Measurements from ENCODE around the gene ARMC5. TPM values are rescaled to one million over a fixed set of nuclear protein-coding genes. Genes with fewer than 3 reads are reported as not detected.

Gene ARMC5
- total RNA-seq, 4 donors from 2014 or later, result 2.5 to 7.7 (median 4.4) TPM

- no peak for TF ChIP-seq CTCF (IDR thresholded peaks at IDR 0.05; ENCODE audit: low read depth)
Measured at GRCh38 chr16:31485571-31485970, 26.3 kb downstream of the ARMC5 start.

GRCh38 chr16:31486045-31486444 lies 26.7 kb downstream of the ARMC5 start:
- TF ChIP-seq CTCF (IDR thresholded peaks at IDR 0.05; ENCODE audit: low read depth), result no peak

GRCh38 chr16:31487071-31487719 lies 27.9 kb downstream of the ARMC5 start:
- no peak for TF ChIP-seq CTCF (IDR thresholded peaks at IDR 0.05; ENCODE audit: low read depth)

- TF ChIP-seq CTCF (IDR thresholded peaks at IDR 0.05; ENCODE audit: low read depth), result no peak
Measured at GRCh38 chr16:31487720-31488467, 28.6 kb downstream of the ARMC5 start.

GRCh38 chr16:31488468-31489297 lies 29.4 kb downstream of the ARMC5 start:
- TF ChIP-seq CTCF (IDR thresholded peaks at IDR 0.05; ENCODE audit: low read depth), result no peak

GRCh38 chr16:31489298-31489564 lies 29.9 kb downstream of the ARMC5 start:
- no peak for TF ChIP-seq CTCF (IDR thresholded peaks at IDR 0.05; ENCODE audit: low read depth)
